Stimulated activated naive CD8-positive, alpha-beta T cell treated with anti-CD3 and anti-CD28 coated beads, Interleukin-15, Interleukin-2, amounts not matched to agents 100 ng/mL and 50 ng/mL, for 24 hours (primary cell): ENCODE data around the gene ABHD4.

Source experiments
- H3K27ac Mint-ChIP-seq: one replicate; pipeline ENCODE4 v1.8.0; 2021; ENCODE audit warnings: mild to moderate bottlenecking, mixed read lengths
- H3K27me3 Mint-ChIP-seq: one replicate; pipeline ENCODE4 v1.8.0; 2021; ENCODE audit warnings: mixed read lengths
- H3K36me3 Mint-ChIP-seq: one replicate; pipeline ENCODE4 v1.8.0; 2021; ENCODE audit warnings: low read depth, mixed read lengths
- H3K4me1 Mint-ChIP-seq: one replicate; pipeline ENCODE4 v1.8.0; 2021; ENCODE audit warnings: low read depth, mixed read lengths
- H3K4me3 Mint-ChIP-seq: one replicate; pipeline ENCODE4 v1.8.0; 2021; ENCODE audit warnings: mild to moderate bottlenecking, mixed read lengths
- H3K9me3 Mint-ChIP-seq: one replicate; pipeline ENCODE4 v1.8.0; 2021; ENCODE audit warnings: mixed read lengths

The ABHD4 gene

DNA sequence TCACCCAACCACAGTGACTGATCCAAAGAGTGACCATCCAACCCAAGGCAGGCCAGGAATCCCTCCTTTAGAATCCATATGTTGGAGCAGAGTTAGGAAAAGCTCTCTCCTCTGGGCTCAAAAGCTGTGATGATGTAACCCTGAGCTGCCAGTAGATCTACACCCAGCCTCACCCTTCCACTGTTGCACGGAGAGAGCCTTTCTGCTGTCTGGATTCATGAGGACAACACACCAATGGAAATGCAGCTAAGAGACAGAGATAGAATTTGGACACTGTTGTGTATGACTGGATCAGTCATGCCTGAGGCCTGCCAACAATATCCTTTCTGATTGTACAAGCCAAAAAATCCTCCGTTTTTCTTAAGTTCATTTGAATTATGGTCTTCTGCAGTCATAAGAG lies 50.4 kb downstream of the ABHD4 start:
- H3K9me3 Mint-ChIP-seq, result no peaks in the 10 kb centered on the region

DNA sequence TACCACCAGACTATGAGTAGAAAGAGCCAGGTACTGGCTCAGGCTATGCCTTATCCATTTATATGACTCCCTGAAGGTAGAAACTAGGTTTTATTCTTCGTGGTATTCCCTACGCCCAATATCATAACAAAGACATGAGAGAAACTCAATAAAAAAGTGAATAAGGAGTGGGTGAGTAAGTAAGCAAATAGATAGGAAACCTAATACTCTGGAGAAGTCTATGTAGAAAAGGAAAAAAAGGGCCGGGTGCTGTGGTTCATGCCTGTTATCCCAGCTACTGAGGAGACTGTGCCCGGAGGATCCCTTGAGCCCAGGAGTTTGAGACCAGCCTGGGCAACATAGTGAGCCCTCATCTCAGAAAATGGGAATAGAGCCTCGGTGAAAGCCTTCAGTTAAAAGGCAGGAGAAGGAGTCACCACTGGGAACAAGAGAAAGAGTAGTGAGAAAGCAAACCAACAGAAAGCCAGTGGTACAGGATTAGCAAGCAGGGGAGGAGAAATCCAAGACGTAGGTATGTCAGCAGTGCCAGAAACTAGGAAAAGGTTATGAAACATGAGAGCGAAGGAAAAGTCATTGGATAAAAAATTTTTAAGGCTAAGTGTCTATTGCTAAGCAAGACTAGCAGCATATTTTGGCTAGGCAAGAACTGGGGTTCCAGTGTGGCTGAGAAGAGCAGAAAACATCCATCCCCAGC lies 52.1 kb downstream of the ABHD4 start:
- H3K4me1 Mint-ChIP-seq, result peaks cover 6% of the 10 kb centered on the region
- no peaks in the 10 kb centered on the region for H3K27me3 Mint-ChIP-seq
- no peaks in the 10 kb centered on the region for H3K9me3 Mint-ChIP-seq
- H3K27ac Mint-ChIP-seq, result no peak overlapping the region
- no peak overlapping the region for H3K4me3 Mint-ChIP-seq
- H3K36me3 Mint-ChIP-seq, result no peaks in the 10 kb centered on the region

More for the DNA sequence above, 50.4 kb downstream of the ABHD4 start:
- H3K4me1 Mint-ChIP-seq, result peaks cover 6% of the 10 kb centered on the region
- H3K36me3 Mint-ChIP-seq, result no peaks in the 10 kb centered on the region
- no peak overlapping the region for H3K27ac Mint-ChIP-seq
- no peaks in the 10 kb centered on the region for H3K27me3 Mint-ChIP-seq
- no peak overlapping the region for H3K4me3 Mint-ChIP-seq

DNA sequence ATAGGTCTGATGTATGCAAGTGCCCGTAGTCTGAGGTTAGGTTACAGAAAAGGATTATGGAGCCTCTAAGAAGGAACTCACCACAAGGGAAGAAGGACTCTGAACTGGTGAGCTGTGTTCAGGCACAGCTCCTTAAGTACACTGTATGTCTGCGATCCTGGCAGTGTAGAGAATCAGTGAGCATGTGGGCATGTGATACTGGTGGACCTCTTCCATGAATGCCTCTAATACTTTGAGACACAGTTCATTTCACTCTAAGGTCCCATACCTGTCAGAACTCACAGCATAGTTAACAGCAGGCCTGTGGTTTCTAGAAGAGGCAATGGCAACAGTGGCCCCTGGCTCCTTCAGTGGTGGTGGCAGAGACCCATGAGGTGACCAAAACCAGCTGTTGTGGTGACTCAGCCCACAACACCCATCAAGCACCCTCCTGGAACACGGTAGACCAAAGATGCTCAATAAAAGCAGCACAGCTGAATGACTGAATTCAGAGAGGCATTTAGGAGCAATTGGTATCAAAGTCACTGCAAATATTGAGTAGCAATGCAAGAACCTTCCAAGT lies 52.9 kb downstream of the ABHD4 start:
- Mint-ChIP-seq H3K4me1 (peaks cover 6% of the 10 kb centered on the region), H3K27me3 (no peaks in the 10 kb centered on the region), H3K4me3 (no peak overlapping the region), H3K27ac (no peak overlapping the region), H3K36me3 (no peaks in the 10 kb centered on the region), H3K9me3 (no peaks in the 10 kb centered on the region)

DNA sequence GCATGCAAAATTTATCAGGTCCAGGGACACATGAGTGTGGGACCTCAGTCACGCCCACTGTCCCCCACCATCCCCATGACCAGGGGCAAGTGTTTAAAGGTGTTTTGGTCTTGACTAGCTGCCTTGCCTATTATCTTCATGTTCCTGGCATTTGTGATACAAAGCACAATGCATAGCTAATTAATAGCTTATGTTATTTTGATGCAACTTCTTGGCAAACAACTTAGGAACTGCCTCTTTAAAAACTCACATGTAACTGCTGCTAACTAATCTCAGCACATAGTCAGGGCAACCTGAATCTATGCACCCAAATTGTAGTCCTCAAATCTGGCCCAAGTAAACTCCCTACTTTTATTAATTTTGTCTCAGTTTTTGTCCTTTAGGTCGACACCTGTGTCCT lies 53.5 kb downstream of the ABHD4 start:
- H3K4me3 Mint-ChIP-seq, result no peak overlapping the region
- no peaks in the 10 kb centered on the region for H3K36me3 Mint-ChIP-seq
- no peak overlapping the region for H3K27ac Mint-ChIP-seq
- no peaks in the 10 kb centered on the region for H3K9me3 Mint-ChIP-seq
- no peaks in the 10 kb centered on the region for H3K27me3 Mint-ChIP-seq
- peaks cover 3% of the 10 kb centered on the region for H3K4me1 Mint-ChIP-seq

DNA sequence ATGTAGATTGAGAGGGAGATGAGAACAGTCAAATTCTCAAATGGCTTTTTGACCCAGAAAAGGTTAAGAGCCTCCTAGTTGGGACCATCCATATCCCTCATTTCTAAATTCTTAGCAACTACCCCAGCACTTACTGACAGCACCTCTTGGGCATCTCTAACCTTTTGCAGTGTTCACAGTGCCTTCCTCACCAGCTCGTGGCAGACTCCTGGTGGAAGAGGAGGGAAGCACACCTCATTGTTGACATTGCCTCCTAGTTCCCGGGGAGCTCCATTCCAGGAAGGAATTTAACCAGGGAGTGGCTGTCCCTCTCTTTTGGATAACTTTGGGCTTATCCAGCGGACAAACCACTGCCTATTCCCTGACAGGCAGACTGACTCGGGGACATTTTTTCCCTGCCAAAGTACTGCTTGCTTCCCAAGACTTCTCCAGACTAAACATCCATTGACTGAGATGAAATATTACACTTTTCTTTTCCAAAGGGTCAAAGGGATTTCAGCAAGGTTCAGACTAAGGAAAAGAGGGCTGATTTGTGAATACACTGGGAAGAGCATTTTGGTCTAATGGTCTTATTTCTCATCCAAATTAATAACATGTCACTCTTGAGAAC lies 55.0 kb downstream of the ABHD4 start:
- H3K27me3 Mint-ChIP-seq, result no peaks in the 10 kb centered on the region
- H3K36me3 Mint-ChIP-seq, result no peaks in the 10 kb centered on the region
- H3K4me3 Mint-ChIP-seq, result no peak overlapping the region
- no peak overlapping the region for H3K27ac Mint-ChIP-seq
- H3K4me1 Mint-ChIP-seq, result no peaks in the 10 kb centered on the region
- H3K9me3 Mint-ChIP-seq, result no peaks in the 10 kb centered on the region

DNA sequence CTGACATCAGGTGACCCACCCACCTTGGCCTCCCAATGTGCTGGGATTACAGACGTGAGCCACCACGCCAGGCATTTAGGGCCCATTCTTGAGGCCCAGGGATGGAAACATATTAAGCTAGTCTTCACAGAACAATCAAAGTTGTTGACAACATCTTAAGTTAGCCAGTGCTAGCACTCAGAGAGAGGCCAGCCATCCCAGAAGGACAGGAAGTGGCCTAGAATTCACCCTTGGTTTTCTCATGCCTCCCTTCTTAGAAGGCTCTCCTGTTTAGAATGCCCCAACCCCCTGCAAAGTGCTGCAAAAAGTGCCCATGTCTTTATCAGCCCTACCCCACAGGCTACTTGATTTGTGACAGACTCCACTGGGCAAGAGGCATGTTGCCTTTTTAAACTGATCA lies 58.1 kb downstream of the ABHD4 start:
- no peak overlapping the region for H3K4me3 Mint-ChIP-seq
- no peaks in the 10 kb centered on the region for H3K9me3 Mint-ChIP-seq
- H3K27me3 Mint-ChIP-seq, result no peaks in the 10 kb centered on the region
- no peaks in the 10 kb centered on the region for H3K4me1 Mint-ChIP-seq
- no peak overlapping the region for H3K27ac Mint-ChIP-seq
- H3K36me3 Mint-ChIP-seq, result no peaks in the 10 kb centered on the region

DNA sequence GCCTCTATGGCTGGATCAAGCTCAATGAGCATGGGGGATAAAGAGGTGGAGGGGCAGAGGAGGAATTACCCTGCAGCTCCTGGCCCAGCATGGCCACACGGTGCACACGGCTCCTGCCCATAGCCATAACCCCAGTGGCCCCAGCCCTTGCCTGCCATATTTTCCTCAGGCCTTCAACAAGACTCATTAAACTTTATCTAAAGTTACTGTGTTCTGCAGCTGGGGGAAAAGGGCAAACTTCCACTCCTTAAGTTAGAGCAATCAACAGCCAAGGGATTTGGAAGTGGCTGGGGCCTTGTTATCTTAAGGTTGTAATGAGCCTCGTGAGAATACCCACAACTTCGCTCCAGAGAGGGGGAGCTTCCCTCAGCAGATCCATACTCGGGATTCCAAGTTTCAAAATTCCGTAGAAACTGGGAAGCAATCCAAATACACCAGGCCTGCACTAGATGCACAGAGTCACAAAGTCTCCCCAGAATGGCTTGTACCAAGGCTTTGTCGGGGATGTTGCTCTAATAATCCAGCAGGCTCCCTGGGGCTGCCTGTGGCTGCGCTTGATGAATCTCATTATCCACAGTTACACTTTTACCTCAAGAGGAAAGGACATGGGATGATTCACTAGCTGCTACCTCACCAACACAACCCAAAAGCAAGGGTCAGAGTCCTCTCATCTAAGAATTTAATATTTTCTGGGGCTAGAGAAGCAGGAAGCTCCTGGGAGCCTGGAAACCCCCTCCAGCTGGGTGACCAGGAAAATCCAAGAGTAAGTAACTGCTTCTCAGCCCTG lies 59.0 kb downstream of the ABHD4 start:
- Mint-ChIP-seq H3K9me3 (no peaks in the 10 kb centered on the region), H3K27me3 (no peaks in the 10 kb centered on the region), H3K36me3 (no peaks in the 10 kb centered on the region), H3K4me1 (no peaks in the 10 kb centered on the region), H3K4me3 (no peak overlapping the region), H3K27ac (no peak overlapping the region)

DNA sequence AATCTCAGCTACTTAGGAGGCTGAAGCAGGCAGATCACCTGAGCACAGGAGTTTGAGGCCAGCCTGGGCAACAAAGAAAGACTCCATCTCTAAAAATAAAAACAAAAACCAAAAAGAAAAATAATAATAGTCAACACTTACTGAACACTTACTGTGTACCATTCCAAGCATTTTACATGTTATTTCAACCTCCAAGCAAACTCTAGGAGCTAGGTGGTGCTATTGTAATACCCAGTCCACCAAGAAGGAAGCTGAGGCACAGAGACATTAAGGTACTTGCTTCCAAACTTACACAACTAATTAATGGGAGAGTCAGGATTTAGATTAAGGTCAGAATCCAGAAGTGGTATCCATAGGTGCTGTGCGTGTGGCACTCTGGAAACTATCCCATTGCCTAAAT lies 59.8 kb downstream of the ABHD4 start:
- Mint-ChIP-seq H3K27me3 (no peaks in the 10 kb centered on the region), H3K36me3 (no peaks in the 10 kb centered on the region), H3K27ac (no peak overlapping the region)

DNA sequence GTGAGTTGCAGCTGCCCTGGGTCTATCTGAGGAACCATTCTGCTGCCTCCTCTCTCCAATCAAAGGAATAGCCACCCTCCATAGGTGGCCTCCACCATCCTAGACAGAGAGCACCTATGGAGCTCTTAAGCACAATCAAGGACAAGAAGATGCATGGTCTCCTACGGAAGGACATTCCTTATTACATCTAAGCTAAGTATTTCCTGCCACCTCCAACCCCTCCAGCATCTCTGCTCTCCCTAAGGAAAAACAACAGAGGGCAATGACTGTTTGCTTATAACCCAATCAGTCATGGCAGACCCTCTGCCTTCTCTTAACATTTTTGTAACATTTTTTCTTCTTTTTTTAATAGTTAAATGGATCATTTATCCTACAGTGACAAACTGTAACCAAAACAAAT lies 60.8 kb downstream of the ABHD4 start:
- no peaks in the 10 kb centered on the region for H3K27me3 Mint-ChIP-seq
- no peak overlapping the region for H3K4me3 Mint-ChIP-seq
- no peaks in the 10 kb centered on the region for H3K36me3 Mint-ChIP-seq
- no peak overlapping the region for H3K27ac Mint-ChIP-seq
- no peaks in the 10 kb centered on the region for H3K9me3 Mint-ChIP-seq
- no peaks in the 10 kb centered on the region for H3K4me1 Mint-ChIP-seq

More for the DNA sequence above, 59.8 kb downstream of the ABHD4 start:
- Mint-ChIP-seq H3K4me3 (no peak overlapping the region), H3K9me3 (no peaks in the 10 kb centered on the region), H3K4me1 (no peaks in the 10 kb centered on the region)

DNA sequence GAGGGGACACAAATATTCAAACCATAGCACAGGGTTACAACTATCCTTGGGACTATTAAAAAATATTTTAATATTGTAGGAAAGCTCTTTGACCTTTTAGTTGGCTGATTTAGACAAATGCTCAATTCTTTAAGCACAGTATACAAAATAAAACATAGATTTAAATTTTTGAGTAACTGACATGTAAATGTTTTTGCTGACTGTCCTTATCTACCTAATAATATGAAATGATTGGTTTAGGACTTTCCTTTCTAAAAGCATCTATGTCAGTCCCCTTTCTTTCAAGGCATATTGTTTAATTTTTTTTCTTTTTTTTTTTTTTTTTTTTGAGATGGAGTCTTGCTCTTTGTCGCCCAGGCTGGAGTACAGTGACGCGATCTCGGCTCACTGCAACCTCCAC lies 62.6 kb downstream of the ABHD4 start:
- H3K36me3 Mint-ChIP-seq, result no peaks in the 10 kb centered on the region
- no peaks in the 10 kb centered on the region for H3K4me1 Mint-ChIP-seq
- H3K27me3 Mint-ChIP-seq, result no peaks in the 10 kb centered on the region
- H3K4me3 Mint-ChIP-seq, result no peak overlapping the region
- no peak overlapping the region for H3K27ac Mint-ChIP-seq
- no peaks in the 10 kb centered on the region for H3K9me3 Mint-ChIP-seq
